Activated naive CD4-positive, alpha-beta T cell treated with anti-CD3 and anti-CD28 coated beads for 36 hours (primary cell): ENCODE measurements around the gene GFPT1. TPM values are rescaled to one million over a fixed set of nuclear protein-coding genes. Genes with fewer than 3 reads are reported as not detected.

Source experiments
- CTCF ChIA-PET: fragments of 350-600 bp; sonication (Branson Sonifier 250); formaldehyde crosslinking; loops from one replicate; lab custom pipeline; 2021; ENCODE audit warnings: antibody characterized with exemption; lab: Charles Lee
- DNase-seq: peaks from one replicate; pipeline ENCODE4 v3.0.0-alpha.2; 2020
- H3K27ac Mint-ChIP-seq: one replicate; pipeline ENCODE4 v1.8.0; 2021; ENCODE audit warnings: mild to moderate bottlenecking, mixed read lengths
- H3K27me3 Mint-ChIP-seq: one replicate; pipeline ENCODE4 v1.8.0; 2021; ENCODE audit warnings: low read depth, mixed read lengths
- H3K36me3 Mint-ChIP-seq: one replicate; pipeline ENCODE4 v1.8.0; 2021; ENCODE audit warnings: low read depth, mixed read lengths
- H3K4me1 Mint-ChIP-seq: one replicate; pipeline ENCODE4 v1.8.0; 2021; ENCODE audit warnings: low read depth, mixed read lengths
- H3K4me3 Mint-ChIP-seq: one replicate; pipeline ENCODE4 v1.8.0; 2021; ENCODE audit warnings: mild to moderate bottlenecking, moderate library complexity, mixed read lengths
- H3K9me3 Mint-ChIP-seq: one replicate; pipeline ENCODE4 v1.8.0; 2021; ENCODE audit warnings: mixed read lengths
- intact Hi-C: fragments of 100-400 bp; cut with micrococcal nuclease; formaldehyde crosslinking; loops from one replicate; pipeline ENCODE4 v1.15.1; 2023
- total RNA-seq, 2 experiments: library from RNA; stranded (reverse); gene quantifications; one replicate each; pipeline ENCODE4 v1.2.3, GENCODE V29; 2021

The GFPT1 gene
- total RNA-seq, 2 experiments from 2014 or later, result 34.6 to 36.0 TPM

GRCh38 chr2:69299772-69300516, 87.1 kb downstream of the GFPT1 start:
- CTCF ChIA-PET, result interaction anchor here (1.1 kb wide), 1 partner anchor 70 kb away, joined by 3 read pairs; no protein-coding TSS in a partner anchor
- H3K9me3 Mint-ChIP-seq, result no peaks in the 10 kb centered on the region
- no peak overlapping the region for H3K27ac Mint-ChIP-seq
- no peaks in the 10 kb centered on the region for H3K4me1 Mint-ChIP-seq
- DNase-seq, result no peak
- no peaks in the 10 kb centered on the region for H3K36me3 Mint-ChIP-seq
- peaks cover 11% of the 10 kb centered on the region for H3K27me3 Mint-ChIP-seq
- intact Hi-C loops, result no loop called here
- H3K4me3 Mint-ChIP-seq, result no peak overlapping the region

- H3K27ac Mint-ChIP-seq, result no peak overlapping the region
- H3K27me3 Mint-ChIP-seq, result peaks cover 4% of the 10 kb centered on the region
- no peaks in the 10 kb centered on the region for H3K4me1 Mint-ChIP-seq
- DNase-seq, result no peak
- intact Hi-C loops, result no loop called here
- no peaks in the 10 kb centered on the region for H3K36me3 Mint-ChIP-seq
- CTCF ChIA-PET, result interaction anchor here (0.6 to 1.1 kb wide), 2 partner anchors 72 to 223 kb away, joined by 3 to 4 read pairs; no protein-coding TSS in a partner anchor
- H3K9me3 Mint-ChIP-seq, result no peaks in the 10 kb centered on the region
- H3K4me3 Mint-ChIP-seq, result no peak overlapping the region
Measured at GRCh38 chr2:69298862-69299261, 88.2 kb downstream of the GFPT1 start.

DNA sequence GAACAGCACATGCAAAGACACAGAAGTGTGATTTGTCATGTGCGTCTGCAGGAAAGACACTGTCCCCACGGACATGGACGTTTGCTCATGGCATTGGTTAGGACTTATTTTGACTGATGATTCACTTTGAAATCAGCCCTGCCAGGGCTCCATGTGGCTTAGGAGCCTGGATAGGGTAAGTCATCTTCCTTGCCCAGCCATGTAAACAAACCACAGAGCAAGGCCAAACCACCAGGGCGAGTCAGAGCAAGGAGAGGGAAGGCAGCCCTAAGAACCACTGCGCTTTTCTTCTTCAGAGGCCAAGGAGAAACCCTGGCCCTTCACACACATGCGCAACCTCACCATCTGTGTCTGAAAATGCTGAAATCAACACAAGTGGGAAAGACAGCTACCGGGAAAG, 88.8 kb downstream of the GFPT1 start:
- intact Hi-C loops, result no loop called here
- no peak overlapping the region for H3K27ac Mint-ChIP-seq
- CTCF ChIA-PET, result interaction anchor here (0.6 kb wide), 1 partner anchor 223 kb away, joined by 4 read pairs; no protein-coding TSS in a partner anchor
- peaks cover 3% of the 10 kb centered on the region for H3K27me3 Mint-ChIP-seq
- no peaks in the 10 kb centered on the region for H3K4me1 Mint-ChIP-seq
- H3K9me3 Mint-ChIP-seq, result no peaks in the 10 kb centered on the region
- no peaks in the 10 kb centered on the region for H3K36me3 Mint-ChIP-seq
- no peak overlapping the region for H3K4me3 Mint-ChIP-seq
- DNase-seq, result no peak

DNA sequence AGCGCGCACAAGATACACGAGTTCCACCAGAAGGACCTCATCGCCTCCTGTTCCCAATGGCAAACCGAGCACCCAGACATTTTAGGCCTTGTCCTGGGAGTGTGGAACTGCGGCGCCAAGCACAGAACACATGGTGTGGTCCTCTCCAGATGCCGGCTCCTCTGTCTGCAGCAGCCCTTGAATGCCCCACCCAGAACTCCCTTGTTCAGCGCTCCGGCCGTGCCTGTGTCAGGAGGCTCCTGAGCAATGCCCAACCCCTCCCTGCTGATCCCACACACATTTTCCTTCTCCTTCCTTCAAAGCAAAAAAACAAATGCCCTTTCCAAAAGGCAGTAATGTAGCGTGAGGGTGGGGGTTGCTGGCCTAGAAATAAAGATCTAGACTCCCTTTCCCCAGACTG, 89.8 kb downstream of the GFPT1 start:
- no peak overlapping the region for H3K27ac Mint-ChIP-seq
- intact Hi-C loops, result no loop called here
- H3K4me3 Mint-ChIP-seq, result no peak overlapping the region

DNA sequence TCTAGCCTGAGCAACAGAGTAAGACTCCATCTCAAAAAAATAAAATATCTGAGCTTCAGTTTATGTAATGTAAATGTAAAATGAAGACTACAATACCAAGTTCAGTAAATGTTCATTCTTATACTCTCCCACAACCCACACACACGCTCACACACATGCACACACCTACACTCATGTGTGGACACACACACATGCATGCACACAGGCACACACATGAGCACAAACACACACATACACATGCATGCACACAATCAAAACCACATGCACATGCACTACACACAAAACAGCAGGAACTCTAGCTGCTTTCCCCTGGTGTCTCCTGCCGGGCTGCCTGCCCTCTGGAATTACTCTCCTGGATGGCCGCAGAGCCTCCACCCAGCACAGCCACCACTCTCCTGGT, 90.6 kb downstream of the GFPT1 start:
- H3K4me1 Mint-ChIP-seq, result no peaks in the 10 kb centered on the region
- no peaks in the 10 kb centered on the region for H3K9me3 Mint-ChIP-seq
- intact Hi-C loops, result no loop called here
- no peak for DNase-seq
- no peaks in the 10 kb centered on the region for H3K27me3 Mint-ChIP-seq
- H3K36me3 Mint-ChIP-seq, result no peaks in the 10 kb centered on the region
- no peak overlapping the region for H3K4me3 Mint-ChIP-seq
- no peak overlapping the region for H3K27ac Mint-ChIP-seq
- CTCF ChIA-PET, result interaction anchor here (1.0 kb wide), 1 partner anchor 10 kb away, joined by 3 read pairs; no protein-coding TSS in a partner anchor

More for the DNA sequence above, 89.8 kb downstream of the GFPT1 start:
- no peak for DNase-seq
- CTCF ChIA-PET, result no interaction called here
- Mint-ChIP-seq H3K9me3 (no peaks in the 10 kb centered on the region), H3K36me3 (no peaks in the 10 kb centered on the region), H3K4me1 (no peaks in the 10 kb centered on the region), H3K27me3 (peaks cover 1% of the 10 kb centered on the region)

DNA sequence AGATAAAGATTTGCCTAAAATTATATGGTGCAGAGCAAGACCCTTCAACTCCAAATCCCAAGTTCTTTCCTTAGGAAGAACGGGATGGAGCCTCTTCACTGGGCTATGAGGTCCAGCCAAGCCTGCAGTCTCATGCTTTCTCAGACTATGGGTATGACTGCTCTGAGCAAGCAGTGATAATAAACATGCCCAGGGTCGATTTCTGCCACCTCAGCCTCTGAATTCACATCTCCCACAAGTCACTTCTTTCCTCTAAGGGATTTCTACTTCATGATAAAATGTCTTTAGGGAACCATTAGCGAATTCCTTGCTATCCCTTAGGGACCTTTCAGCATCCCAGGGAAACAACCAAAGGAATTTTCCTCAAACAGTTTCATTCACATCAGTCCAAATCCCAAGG, 94.8 kb downstream of the GFPT1 start:
- no peak overlapping the region for H3K4me3 Mint-ChIP-seq
- DNase-seq, result no peak
- no peaks in the 10 kb centered on the region for H3K36me3 Mint-ChIP-seq
- no peaks in the 10 kb centered on the region for H3K27me3 Mint-ChIP-seq
- no peaks in the 10 kb centered on the region for H3K4me1 Mint-ChIP-seq
- no peaks in the 10 kb centered on the region for H3K9me3 Mint-ChIP-seq
- intact Hi-C loops, result no loop called here
- H3K27ac Mint-ChIP-seq, result no peak overlapping the region
- CTCF ChIA-PET, result no interaction called here

GRCh38 chr2:69291721-69292120, 95.3 kb downstream of the GFPT1 start:
- CTCF ChIA-PET, result no interaction called here
- intact Hi-C loops, result no loop called here
- H3K27me3 Mint-ChIP-seq, result no peaks in the 10 kb centered on the region
- no peak overlapping the region for H3K27ac Mint-ChIP-seq
- no peak overlapping the region for H3K4me3 Mint-ChIP-seq
- no peaks in the 10 kb centered on the region for H3K4me1 Mint-ChIP-seq
- DNase-seq, result no peak
- H3K36me3 Mint-ChIP-seq, result no peaks in the 10 kb centered on the region
- H3K9me3 Mint-ChIP-seq, result no peaks in the 10 kb centered on the region

DNA sequence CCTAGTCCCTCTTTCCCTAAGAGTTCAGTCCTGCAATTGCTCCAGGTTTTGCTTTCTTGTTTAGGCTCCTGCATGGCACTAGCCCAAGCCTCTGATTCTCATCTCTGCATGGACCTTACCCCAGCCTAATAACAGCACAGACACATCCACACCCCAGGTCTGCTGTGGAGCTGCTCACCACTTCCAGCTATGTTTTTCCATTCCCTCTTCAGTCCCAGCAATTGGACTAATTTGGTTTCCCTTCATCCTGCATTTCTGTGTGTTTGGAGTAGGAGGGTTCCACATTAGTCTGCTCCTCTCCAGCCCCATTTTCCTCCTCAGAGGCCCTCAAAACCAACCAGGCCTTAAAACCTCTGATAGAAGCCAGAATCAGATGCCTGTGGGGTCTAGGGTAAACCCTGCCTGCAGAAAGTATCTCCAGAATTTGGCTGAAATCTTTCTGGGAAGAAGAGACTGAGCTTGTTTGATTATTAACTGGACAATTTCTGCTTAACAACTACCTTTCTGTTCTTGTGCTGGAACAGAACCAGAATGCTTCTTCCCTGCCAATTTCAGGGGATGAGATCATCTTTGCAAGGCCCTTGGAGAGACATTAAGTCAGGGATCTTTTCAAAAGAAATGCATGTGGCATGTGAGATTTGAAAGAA, 95.9 kb downstream of the GFPT1 start:
- Mint-ChIP-seq H3K27me3 (no peaks in the 10 kb centered on the region), H3K4me3 (no peak overlapping the region), H3K9me3 (no peaks in the 10 kb centered on the region), H3K4me1 (no peaks in the 10 kb centered on the region), H3K27ac (no peak overlapping the region), H3K36me3 (no peaks in the 10 kb centered on the region)
- DNase-seq, result no peak
- CTCF ChIA-PET, result no interaction called here
- intact Hi-C loops, result no loop called here

- no peaks in the 10 kb centered on the region for H3K4me1 Mint-ChIP-seq
- H3K36me3 Mint-ChIP-seq, result no peaks in the 10 kb centered on the region
- no peaks in the 10 kb centered on the region for H3K9me3 Mint-ChIP-seq
- CTCF ChIA-PET, result no interaction called here
- H3K27me3 Mint-ChIP-seq, result no peaks in the 10 kb centered on the region
- intact Hi-C loops, result loop anchor here (5.0 kb wide), 1 partner anchor 261 kb away; no protein-coding TSS in a partner anchor
- no peak overlapping the region for H3K27ac Mint-ChIP-seq
- no peak overlapping the region for H3K4me3 Mint-ChIP-seq
- DNase-seq, result no peak
Measured at GRCh38 chr2:69288429-69288828, 98.6 kb downstream of the GFPT1 start.

- no peak for DNase-seq
- intact Hi-C loops, result loop anchor here (5.0 kb wide), 1 partner anchor 260 kb away; no protein-coding TSS in a partner anchor
- H3K4me1 Mint-ChIP-seq, result no peaks in the 10 kb centered on the region
- no peak overlapping the region for H3K4me3 Mint-ChIP-seq
- no peaks in the 10 kb centered on the region for H3K9me3 Mint-ChIP-seq
- no peaks in the 10 kb centered on the region for H3K36me3 Mint-ChIP-seq
- CTCF ChIA-PET, result interaction anchor here (1.0 kb wide), 1 partner anchor 344 kb away, joined by 3 read pairs; no protein-coding TSS in a partner anchor
- H3K27ac Mint-ChIP-seq, result no peak overlapping the region
- H3K27me3 Mint-ChIP-seq, result no peaks in the 10 kb centered on the region
Measured at GRCh38 chr2:69287544-69287943, 99.5 kb downstream of the GFPT1 start.

DNA sequence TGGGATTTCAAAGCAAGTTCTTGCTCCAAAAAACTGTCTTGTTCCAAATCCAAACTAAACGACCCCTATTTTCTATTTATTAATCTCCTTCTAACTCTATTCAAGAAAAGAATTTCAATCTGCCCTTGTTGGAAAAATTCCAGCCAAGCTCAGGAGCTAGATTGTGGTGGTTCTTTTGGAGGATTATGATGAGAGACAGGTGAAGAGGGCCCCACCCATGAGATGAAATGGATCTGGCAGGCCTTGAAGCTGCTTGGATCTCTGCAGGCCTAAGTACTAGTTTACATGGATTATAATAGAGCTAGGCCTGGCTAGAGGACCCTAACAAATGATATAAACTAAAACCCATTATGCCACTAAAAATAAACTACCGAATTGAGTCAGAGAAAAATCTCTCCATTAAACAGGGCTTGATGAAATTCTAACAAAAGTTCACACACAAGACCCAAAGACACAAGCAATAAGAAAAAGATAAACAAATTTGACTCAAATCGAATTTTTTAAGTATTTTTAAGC, 101.6 kb downstream of the GFPT1 start:
- Mint-ChIP-seq H3K4me1 (no peaks in the 10 kb centered on the region), H3K36me3 (no peaks in the 10 kb centered on the region), H3K27ac (no peak overlapping the region), H3K27me3 (no peaks in the 10 kb centered on the region), H3K4me3 (no peak overlapping the region), H3K9me3 (no peaks in the 10 kb centered on the region)
- no peak for DNase-seq
- CTCF ChIA-PET, result interaction anchor here (0.6 to 1.4 kb wide), 5 partner anchors 14 to 631 kb away, joined by 3 to 4 read pairs (median 3); no protein-coding TSS in a partner anchor
- intact Hi-C loops, result loop anchor here (5.0 kb wide), 1 partner anchor 258 kb away; no protein-coding TSS in a partner anchor

- CTCF ChIA-PET, result no interaction called here
- Mint-ChIP-seq H3K4me1 (no peaks in the 10 kb centered on the region), H3K4me3 (no peak overlapping the region), H3K27me3 (peaks cover 4% of the 10 kb centered on the region), H3K36me3 (no peaks in the 10 kb centered on the region), H3K9me3 (no peaks in the 10 kb centered on the region), H3K27ac (no peak overlapping the region)
- intact Hi-C loops, result no loop called here
- no peak for DNase-seq
Measured at GRCh38 chr2:69280796-69281412, 106.1 kb downstream of the GFPT1 start.
